GM23338 (cell line): ENCODE results near the gene DPYSL5.

Source experiments
- CTCF ChIP-seq, 2 experiments: fragments of 200-600 bp in 1 of 2; sonication (generic) in 1 of 2; conservative IDR thresholded peaks; 2 replicates each; pipeline versions ENCODE4 v1.5.1 to v1.6.1; 2016 to 2017; ENCODE audit warnings: antibody characterized with exemption in 2 of 2, low read depth in 2 of 2, mild to moderate bottlenecking in 2 of 2, moderate library complexity in 1 of 2
- ETS1 ChIP-seq: IDR thresholded peaks from 2 replicates; pipeline ENCODE4 v1.6.1; 2016; ENCODE audit warnings: antibody characterized with exemption
- EZH2 ChIP-seq: fragments of 200-600 bp; sonication (generic); IDR thresholded peaks from one replicate; pipeline ENCODE4 v1.8.0; 2017; ENCODE audit warnings: antibody characterized with exemption, mild to moderate bottlenecking, low read depth; ENCODE audit not compliant: unreplicated experiment
- EZH2phosphoT487 ChIP-seq: fragments of 200-600 bp; sonication (generic); IDR thresholded peaks from one replicate; pipeline ENCODE4 v1.8.1; 2018; ENCODE audit warnings: antibody characterized with exemption; ENCODE audit not compliant: unreplicated experiment
- JUNB ChIP-seq: IDR thresholded peaks from one replicate; pipeline ENCODE4 v1.6.1; 2016; ENCODE audit warnings: antibody characterized with exemption; ENCODE audit not compliant: unreplicated experiment
- POLR2AphosphoS5 ChIP-seq: IDR thresholded peaks from 2 replicates; pipeline ENCODE4 v1.6.1; 2016; ENCODE audit warnings: antibody characterized with exemption, low read depth
- REST ChIP-seq: IDR thresholded peaks from one replicate; pipeline ENCODE4 v1.6.1; 2018; ENCODE audit warnings: antibody characterized with exemption; ENCODE audit not compliant: unreplicated experiment

- TF ChIP-seq CTCF (conservative IDR thresholded peaks at IDR 0.05; ENCODE audit: low read depth in 2 of 2) = no peak
- TF ChIP-seq REST = no peak
- TF ChIP-seq EZH2 = no peak
- TF ChIP-seq POLR2AphosphoS5 = no peak
- TF ChIP-seq JUNB = no peak
- TF ChIP-seq EZH2phosphoT487 = no peak
- no peak for TF ChIP-seq ETS1
These were observed 33.0 kb downstream of the DPYSL5 start for GRCh38 chr2:26880910-26881435.
